B cell (primary cell): ENCODE results near the gene FRMD6. TPM values are rescaled to one million over a fixed set of nuclear protein-coding genes. Genes with fewer than 3 reads are reported as not detected.
A peak's percentile ranks its signal among the peaks of the same experiment; 100 is the strongest.

Experiments
- ATAC-seq: fragments of 200-7000 bp; cut with Tn5 transposase; one replicate; pipeline ENCODE4 v1.10.0; 2021; ENCODE audit warnings: low read depth, mild to moderate bottlenecking, moderate number of reproducible peaks, moderate library complexity
- CTCF ChIA-PET: fragments of 350-600 bp; sonication (Branson Sonifier 250); formaldehyde crosslinking; loops from one replicate; lab custom pipeline; 2021; ENCODE audit warnings: antibody characterized with exemption, inconsistent platforms; lab: Charles Lee
- POLR2A ChIA-PET: fragments of 350-600 bp; sonication (Branson Sonifier 250); formaldehyde crosslinking; loops from one replicate; lab custom pipeline; 2021; ENCODE audit warnings: antibody characterized with exemption; lab: Charles Lee
- DNase-seq: peaks from one replicate; pipeline ENCODE4 v3.0.0; 2013
- H2AFZ ChIP-seq: 2 replicates; pipeline ENCODE4 v1.6.1; 2012; ENCODE audit warnings: mild to moderate bottlenecking, low read depth, low read length; ENCODE audit not compliant: insufficient read depth, poor library complexity, severe bottlenecking
- H3K27ac ChIP-seq, 2 donors: 1 replicate in 1 of 2; 2 replicates in 1 of 2; pipeline ENCODE4 v1.5.1; 2012 to 2013; ENCODE audit warnings: low read length in 2 of 2, mild to moderate bottlenecking in 2 of 2, moderate library complexity in 1 of 2
- H3K27me3 ChIP-seq, 4 experiments: fragments of 200-600 bp in 1 of 4; sonication (generic) in 1 of 4; replicated peaks in 1 of 4; 1 replicate in 2 of 4; 2 replicates in 2 of 4; pipeline versions ENCODE4 v1.6.1 to v1.7.0; 2013 to 2016; ENCODE audit warnings: low read length in 3 of 4, mild to moderate bottlenecking in 2 of 4, mixed read lengths in 1 of 4, moderate library complexity in 1 of 4; ENCODE audit not compliant: insufficient read depth in 4 of 4, control insufficient read depth in 3 of 4; ENCODE audit errors: control extremely low read depth in 1 of 4
- H3K36me3 ChIP-seq, 2 experiments: replicated peaks in 1 of 2; 1 replicate in 1 of 2; 2 replicates in 1 of 2; pipeline versions ENCODE4 v1.6.1 to v1.7.1; 2013; ENCODE audit warnings: low read length in 1 of 2; ENCODE audit not compliant: insufficient read depth in 2 of 2, control insufficient read depth in 1 of 2; ENCODE audit errors: control extremely low read depth in 1 of 2, extremely low read depth in 1 of 2
- H3K4me1 ChIP-seq, 2 donors: fragments of 200-600 bp in 1 of 2; sonication (generic) in 1 of 2; 1 replicate in 1 of 2; 2 replicates in 1 of 2; pipeline versions ENCODE4 v1.5.1 to v1.6.1; 2013 to 2017; ENCODE audit warnings: low read length in 2 of 2; ENCODE audit not compliant: control insufficient read depth in 2 of 2, insufficient read depth in 2 of 2
- H3K4me2 ChIP-seq: replicated peaks from 2 replicates; pipeline ENCODE3; 2012; ENCODE audit warnings: mild to moderate bottlenecking, low read depth, low read length; ENCODE audit not compliant: poor library complexity, severe bottlenecking
- H3K4me3 ChIP-seq, 5 experiments: fragments of 200-600 bp in 1 of 5; sonication (generic) in 1 of 5; 1 replicate in 3 of 5; 2 replicates in 2 of 5; pipeline versions ENCODE4 v1.5.1 to v1.7.0; 2011 to 2016; ENCODE audit warnings: low read length in 4 of 5, mild to moderate bottlenecking in 4 of 5, low read depth in 2 of 5, control low read depth in 1 of 5, moderate library complexity in 1 of 5; ENCODE audit not compliant: insufficient read depth in 1 of 5; ENCODE audit errors: control extremely low read depth in 1 of 5, extremely low read depth in 1 of 5
- H3K79me2 ChIP-seq: fragments of 200-600 bp; sonication (generic); one replicate; pipeline ENCODE4 v1.6.0; 2016; ENCODE audit warnings: low read length; ENCODE audit not compliant: control insufficient read depth, insufficient read depth
- H3K9ac ChIP-seq: fragments of 200-600 bp; sonication (generic); 2 replicates; pipeline ENCODE4 v1.6.1; 2017; ENCODE audit warnings: mild to moderate bottlenecking, low read length, moderate library complexity
- H3K9me3 ChIP-seq, 3 donors: one replicate each; pipeline versions ENCODE4 v1.6.1 to v1.7.1; 2013; ENCODE audit warnings: low read length in 2 of 3; ENCODE audit not compliant: control insufficient read depth in 2 of 3, insufficient read depth in 1 of 3; ENCODE audit errors: control extremely low read depth in 1 of 3
- H4K20me1 ChIP-seq: 2 replicates; pipeline ENCODE4 v1.6.0; 2012; ENCODE audit warnings: mild to moderate bottlenecking, low read length; ENCODE audit not compliant: insufficient read depth, control insufficient read depth, poor library complexity, severe bottlenecking
- H3K27ac Mint-ChIP-seq: one replicate; pipeline ENCODE4 v1.8.0; 2021; ENCODE audit warnings: mixed read lengths
- H3K27me3 Mint-ChIP-seq: one replicate; pipeline ENCODE4 v1.8.0; 2021; ENCODE audit warnings: mixed read lengths
- H3K4me1 Mint-ChIP-seq: one replicate; pipeline ENCODE4 v1.8.0; 2021; ENCODE audit warnings: mixed read lengths
- H3K4me3 Mint-ChIP-seq: one replicate; pipeline ENCODE4 v1.8.0; 2021; ENCODE audit warnings: mixed read lengths
- H3K9me3 Mint-ChIP-seq: one replicate; pipeline ENCODE4 v1.8.0; 2022; ENCODE audit warnings: mixed read lengths; ENCODE audit not compliant: insufficient read depth
- EZH2 ChIP-seq: IDR thresholded peaks from 2 replicates; pipeline ENCODE4 v1.6.1; 2012; ENCODE audit warnings: borderline replicate concordance, low read depth, mild to moderate bottlenecking, moderate library complexity, low read length; ENCODE audit not compliant: insufficient read depth, poor library complexity, severe bottlenecking
- WGBS: methylation state at CpG from one replicate; pipeline ENCODE4 v1.1.5; 2013; ENCODE audit warnings: missing lambda C conversion rate; ENCODE audit not compliant: insufficient coverage; 5-methylcytosine and 5-hydroxymethylcytosine counted together
- intact Hi-C: fragments of 100-400 bp; cut with micrococcal nuclease; formaldehyde crosslinking; loops from one replicate; pipeline ENCODE4 v1.10.0; 2022
- polyA plus RNA-seq: library from polyadenylated mRNA; depleted of rRNA; stranded (reverse); fragments of >200 nt; gene quantifications from 2 replicates; pipeline ENCODE4 v1.2.3, GENCODE V29; 2012
- total RNA-seq, 2 donors: library from RNA; stranded (reverse); fragments of 120-200 nt in 1 of 2; gene quantifications; 1 replicate in 1 of 2; 2 replicates in 1 of 2; pipeline versions ENCODE4 v1.2.3 to v1.2.4, GENCODE V29; 2013 to 2022
- TF ChIP-seq, protein P1 (sequence below): fragments of 200-600 bp; IDR thresholded peaks from one replicate; pipeline ENCODE4 v1.8.0; 2022; ENCODE audit warnings: antibody characterized with exemption, mild to moderate bottlenecking

Gene FRMD6
- total and polyA plus RNA-seq, 2 donors (not counting 1 experiment from before 2014, with no cell fraction given) = 0.03 to 0.30 TPM

DNA sequence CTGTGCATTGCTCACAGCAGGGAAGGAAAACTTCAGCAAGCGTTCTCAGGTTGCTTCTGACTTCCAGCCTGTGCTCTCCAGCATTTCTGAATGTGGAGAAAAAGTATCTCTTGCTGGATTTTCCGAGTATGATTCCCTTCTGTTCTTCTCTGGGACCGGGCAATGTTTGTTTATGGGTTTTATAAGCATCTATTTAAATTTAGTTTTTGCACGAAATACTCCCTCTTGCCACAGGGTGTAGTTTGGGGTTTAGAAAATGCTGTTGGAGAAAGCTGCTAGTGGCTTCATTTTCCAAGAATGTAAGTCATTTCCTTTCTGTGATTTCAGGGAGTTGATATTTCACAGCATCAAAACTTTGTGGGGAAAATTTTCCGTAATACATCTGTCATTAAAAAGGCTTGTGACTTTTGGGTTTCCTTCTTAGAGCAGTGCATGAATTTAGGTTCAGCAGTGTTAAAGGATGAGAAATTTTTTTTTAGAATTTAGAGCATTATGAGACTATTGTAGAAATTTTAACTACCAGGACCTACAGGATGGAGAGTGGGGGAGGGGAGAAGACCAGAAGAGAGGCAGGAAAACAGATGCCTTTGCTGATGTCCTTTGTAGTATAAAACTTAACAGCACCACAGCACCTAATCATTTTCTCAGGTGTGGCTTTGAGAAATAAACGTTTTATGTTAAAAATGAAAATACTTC lies 1.5 kb downstream of the FRMD6 start:
- peaks cover 0 to 49% (median 41%) of the 10 kb centered on the region in 4 experiments for H3K27me3 ChIP-seq
- peak overlapping the region in 1 of 5 experiments; percentile 85 for H3K4me3 ChIP-seq
- ChIA-PET POLR2A (no interaction called here), CTCF (interaction anchor here (1.2 to 1.5 kb wide), 4 partner anchors 11 to 325 kb away, joined by 3 to 6 read pairs (median 4); no protein-coding TSS in a partner anchor)
- H3K9me3 ChIP-seq = no peaks in the 10 kb centered on the region
- Mint-ChIP-seq H3K4me3 (peak overlapping the region; percentile 82), H3K4me1 (peaks cover 12% of the 10 kb centered on the region), H3K27ac (no peak overlapping the region), H3K27me3 (peaks cover 50% of the 10 kb centered on the region), H3K9me3 (no peaks in the 10 kb centered on the region)
- no peak overlapping the region for H3K27ac ChIP-seq
- intact Hi-C loops = loop anchor here (2.0 to 10.0 kb wide), 3 partner anchors 194 to 900 kb away; partner anchors contain the start of genes GPR137C, TRIM9 and TXNDC16
- H2AFZ ChIP-seq = peak overlapping the region; percentile 88
- DNase-seq (peak; percentile 23), ATAC-seq (no peak)
- H4K20me1 ChIP-seq = no peaks in the 10 kb centered on the region
- H3K4me1 ChIP-seq = peaks cover 19 to 25% of the 10 kb centered on the region in 2 donors
- H3K9ac ChIP-seq = peak overlapping the region; percentile 71
- H3K4me2 ChIP-seq = peak overlapping the region; percentile 99
- WGBS = 20% methylated on average over 1 of the region's 6 CpGs
- no peaks in the 10 kb centered on the region for H3K36me3 ChIP-seq
- H3K79me2 ChIP-seq = no peaks in the 10 kb centered on the region
- TF ChIP-seq, protein P1, sequence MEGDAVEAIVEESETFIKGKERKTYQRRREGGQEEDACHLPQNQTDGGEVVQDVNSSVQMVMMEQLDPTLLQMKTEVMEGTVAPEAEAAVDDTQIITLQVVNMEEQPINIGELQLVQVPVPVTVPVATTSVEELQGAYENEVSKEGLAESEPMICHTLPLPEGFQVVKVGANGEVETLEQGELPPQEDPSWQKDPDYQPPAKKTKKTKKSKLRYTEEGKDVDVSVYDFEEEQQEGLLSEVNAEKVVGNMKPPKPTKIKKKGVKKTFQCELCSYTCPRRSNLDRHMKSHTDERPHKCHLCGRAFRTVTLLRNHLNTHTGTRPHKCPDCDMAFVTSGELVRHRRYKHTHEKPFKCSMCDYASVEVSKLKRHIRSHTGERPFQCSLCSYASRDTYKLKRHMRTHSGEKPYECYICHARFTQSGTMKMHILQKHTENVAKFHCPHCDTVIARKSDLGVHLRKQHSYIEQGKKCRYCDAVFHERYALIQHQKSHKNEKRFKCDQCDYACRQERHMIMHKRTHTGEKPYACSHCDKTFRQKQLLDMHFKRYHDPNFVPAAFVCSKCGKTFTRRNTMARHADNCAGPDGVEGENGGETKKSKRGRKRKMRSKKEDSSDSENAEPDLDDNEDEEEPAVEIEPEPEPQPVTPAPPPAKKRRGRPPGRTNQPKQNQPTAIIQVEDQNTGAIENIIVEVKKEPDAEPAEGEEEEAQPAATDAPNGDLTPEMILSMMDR = no peak
- TF ChIP-seq EZH2 = no peak
